Activated CD4-positive, alpha-beta T cell treated with anti-CD3 and anti-CD28 coated beads, Interleukin-10, Interleukin-2, amounts not matched to agents 100 ng/mL and 50 ng/mL, durations not matched to agents 16 hours and 8 hours (primary cell): Measurements from ENCODE around the gene ZNF2.
A peak's percentile ranks its signal among the peaks of the same experiment; 100 is the strongest.

Experiments used
- DNase-seq: peaks from one replicate; pipeline ENCODE4 v3.0.0-alpha.2; 2020

The ZNF2 gene

DNA sequence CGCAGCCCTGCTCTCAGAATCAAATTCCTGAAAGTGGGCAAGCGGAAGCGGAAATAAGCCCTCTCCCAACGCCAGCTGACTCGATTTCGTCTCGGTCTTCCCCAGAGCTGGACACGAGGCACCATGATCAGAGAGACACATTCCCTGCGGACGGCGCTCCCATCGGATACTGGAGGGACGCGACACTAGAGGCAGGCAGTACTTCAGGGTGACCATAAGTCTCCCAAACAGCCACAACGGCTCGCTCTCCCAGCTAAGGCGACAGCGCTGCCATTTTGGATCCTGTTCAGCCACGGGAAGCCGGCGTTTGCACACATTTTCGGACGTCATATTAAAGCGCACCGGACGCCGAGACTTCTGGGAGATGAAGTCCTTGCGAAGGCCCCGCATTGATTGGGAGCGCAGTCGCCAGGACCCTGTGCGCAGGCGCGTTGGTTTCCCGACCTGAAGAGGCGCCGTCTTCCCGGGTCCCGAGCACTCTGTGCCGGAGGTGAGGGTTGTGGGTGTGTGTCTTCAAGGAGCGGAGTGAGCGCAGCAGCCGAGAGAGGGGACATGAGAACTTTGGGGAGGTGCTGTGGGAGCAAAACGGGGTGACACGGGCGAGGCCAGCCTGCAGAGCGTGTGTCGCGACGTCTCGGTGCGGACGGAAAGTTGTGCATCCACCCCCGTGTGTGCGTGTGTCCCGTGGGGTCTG, at the start of gene ZNF2:
ZNF2 (plus strand) TSS at position 439 of the 694 bp plus-strand sequence. CDS start 10,418 bp downstream, outside the sequence.
- DNase-seq: peak; percentile 98

DNA sequence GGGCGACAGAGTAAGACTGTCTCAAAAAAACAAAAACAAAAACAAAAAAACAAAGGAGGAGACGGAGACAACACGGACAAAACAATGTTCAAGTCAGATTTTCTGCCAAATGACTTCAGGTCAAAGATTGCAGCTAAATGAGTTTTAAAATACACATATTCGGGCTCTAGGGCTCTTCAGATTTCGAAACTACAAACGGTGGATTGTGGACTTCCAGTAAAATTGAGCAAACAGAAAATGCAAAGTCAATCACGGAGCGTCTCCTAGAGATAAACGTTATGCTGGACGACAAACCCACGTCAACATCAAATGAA, 44.6 kb upstream of the ZNF2 start:
- no peak for DNase-seq

DNA sequence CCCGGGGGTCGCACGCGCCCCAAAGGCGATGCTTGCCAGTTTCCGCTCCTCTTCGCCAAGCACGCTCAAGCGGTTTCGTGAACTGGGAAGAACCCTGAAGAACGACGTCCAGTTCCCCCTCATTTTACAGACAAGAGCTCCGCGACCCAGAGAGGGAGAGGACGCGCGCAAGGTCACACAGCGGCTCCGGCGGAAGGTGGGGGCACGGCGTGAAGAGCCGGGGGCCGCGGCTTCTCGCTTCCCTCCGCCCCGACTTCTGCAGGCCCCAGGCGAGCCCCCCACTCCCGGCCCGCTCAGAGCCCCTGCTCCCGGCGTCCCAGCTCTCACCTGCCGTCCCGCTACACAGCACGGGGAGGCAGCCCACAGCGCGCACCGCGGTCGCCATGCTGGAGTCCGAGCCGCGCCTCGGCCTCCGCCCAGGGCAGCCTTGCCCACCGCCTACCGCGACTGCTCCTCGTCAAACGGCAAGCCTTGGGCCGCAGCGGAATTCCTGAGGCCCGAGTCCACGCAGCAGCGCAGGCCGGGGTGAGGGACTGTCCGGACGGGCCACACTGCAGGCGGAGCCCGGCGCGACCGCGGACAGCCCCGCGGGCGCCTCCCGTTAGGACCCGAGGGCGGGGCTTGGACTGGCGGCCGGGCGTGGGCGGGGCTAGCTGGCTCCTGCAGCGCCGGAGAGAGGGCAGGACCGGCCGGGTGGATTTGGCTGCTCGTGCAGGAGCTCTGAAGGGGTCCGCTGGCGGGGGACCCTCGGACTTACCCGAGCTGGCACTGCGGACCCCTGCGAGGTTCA, 44.0 kb upstream of the ZNF2 start, which contains the start of gene MRPS5:
MRPS5 (minus strand) TSS at position 402 of the 790 bp plus-strand sequence; CDS start at position 385, 17 bp downstream.
- peak; percentile 89 for DNase-seq

DNA sequence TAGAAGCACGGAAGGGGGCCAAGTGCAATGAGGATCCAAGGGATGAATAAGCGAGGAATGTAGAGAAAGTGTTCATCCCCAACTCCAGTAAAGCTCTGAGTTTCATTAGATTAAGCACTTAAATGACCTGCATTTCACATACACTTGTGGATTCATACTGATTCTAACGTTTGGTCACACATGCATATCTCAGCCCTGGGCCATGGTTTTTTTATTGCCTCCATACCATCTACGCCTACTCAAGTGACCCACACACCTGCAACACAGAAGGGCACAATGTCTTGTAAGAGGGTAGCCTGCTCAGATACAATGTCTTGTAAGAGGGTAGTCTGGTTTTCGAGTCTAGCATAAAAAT, 43.4 kb upstream of the ZNF2 start:
- DNase-seq: no peak

DNA sequence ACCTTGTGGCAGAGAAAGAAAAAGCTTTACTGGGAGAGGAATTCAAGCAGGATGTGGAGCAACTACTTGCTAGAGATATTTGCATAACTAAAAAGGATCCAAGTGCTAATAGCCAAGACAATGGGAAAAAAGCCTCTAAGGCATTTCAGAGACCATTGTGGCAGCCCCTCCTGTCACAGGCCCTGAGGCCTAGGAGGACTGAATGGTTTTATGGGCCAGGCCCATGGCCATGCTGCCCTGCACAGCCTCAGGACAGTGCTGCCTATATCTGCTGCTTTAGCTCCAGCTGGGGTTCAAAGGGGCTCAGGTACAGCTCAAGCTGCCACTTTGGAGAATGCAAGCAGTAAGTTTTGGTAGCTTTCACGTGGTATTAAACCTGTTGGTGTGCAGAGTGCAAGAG, 26.9 kb upstream of the ZNF2 start:
- DNase-seq: no peak

DNA sequence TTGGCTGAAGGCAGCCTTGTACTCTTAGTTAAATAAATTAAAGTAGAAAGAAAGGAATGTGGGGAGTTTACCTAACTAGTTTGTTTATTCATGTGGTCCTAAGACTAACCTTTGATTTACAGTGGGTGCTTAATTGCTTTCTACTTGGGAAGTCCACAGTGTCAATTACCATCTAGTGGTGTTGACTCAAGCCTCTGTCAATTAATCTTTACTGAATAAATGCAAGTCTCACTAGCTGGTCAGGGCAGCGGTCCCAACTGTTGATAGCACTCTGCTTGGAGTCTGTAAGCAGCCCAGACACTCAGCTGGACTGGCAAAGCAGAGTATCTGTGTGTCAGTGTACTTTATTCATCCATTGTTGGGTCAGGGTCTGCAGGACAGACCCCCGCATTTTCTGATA, 21.8 kb upstream of the ZNF2 start:
- DNase-seq: no peak

DNA sequence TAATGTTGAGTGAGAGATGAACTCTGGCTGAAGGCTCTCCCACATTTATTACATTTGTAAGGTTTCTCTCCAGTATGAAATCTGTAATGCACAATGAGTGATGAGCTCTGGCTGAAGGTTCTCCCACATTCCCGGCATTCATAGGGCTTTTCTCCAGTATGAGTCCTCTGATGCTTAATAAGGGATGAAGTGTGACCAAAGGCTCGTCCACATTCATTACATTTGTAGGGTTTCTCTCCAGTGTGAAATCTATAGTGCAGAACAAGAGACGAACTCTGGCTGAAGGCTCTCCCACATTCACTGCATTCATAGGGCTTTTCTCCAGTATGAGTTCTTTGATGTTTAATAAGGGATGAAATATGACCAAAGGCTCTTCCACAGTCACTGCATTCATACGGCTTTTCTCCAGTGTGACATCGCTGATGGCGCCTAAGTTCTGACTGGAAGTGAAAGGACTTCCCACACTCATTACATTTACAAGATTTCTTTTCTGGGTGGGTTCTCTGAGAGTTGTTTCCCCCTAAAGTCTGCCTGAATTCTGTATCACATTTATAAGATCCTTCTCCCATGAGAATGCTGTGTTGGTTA, 16.1 kb upstream of the ZNF2 start:
- no peak for DNase-seq

DNA sequence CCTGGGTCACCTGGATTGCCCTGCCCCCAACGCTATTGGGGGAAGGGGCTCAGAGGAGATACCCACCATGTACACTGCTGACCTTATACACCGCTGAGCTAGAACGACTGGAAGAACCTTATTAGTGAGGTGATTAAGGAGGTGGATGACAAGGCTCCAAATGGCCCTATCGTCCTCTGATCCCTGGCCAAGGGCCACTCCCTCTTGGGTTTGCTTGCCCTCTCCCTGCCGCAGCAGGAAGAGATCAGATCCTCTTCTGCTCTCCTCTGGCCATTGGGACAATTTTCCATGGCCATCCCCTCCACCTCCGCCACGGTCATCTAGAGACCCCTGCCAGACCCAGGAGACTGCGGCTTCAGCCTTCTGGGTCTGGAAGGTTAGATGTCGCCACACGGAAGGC, 7.2 kb upstream of the ZNF2 start:
- no peak for DNase-seq

DNA sequence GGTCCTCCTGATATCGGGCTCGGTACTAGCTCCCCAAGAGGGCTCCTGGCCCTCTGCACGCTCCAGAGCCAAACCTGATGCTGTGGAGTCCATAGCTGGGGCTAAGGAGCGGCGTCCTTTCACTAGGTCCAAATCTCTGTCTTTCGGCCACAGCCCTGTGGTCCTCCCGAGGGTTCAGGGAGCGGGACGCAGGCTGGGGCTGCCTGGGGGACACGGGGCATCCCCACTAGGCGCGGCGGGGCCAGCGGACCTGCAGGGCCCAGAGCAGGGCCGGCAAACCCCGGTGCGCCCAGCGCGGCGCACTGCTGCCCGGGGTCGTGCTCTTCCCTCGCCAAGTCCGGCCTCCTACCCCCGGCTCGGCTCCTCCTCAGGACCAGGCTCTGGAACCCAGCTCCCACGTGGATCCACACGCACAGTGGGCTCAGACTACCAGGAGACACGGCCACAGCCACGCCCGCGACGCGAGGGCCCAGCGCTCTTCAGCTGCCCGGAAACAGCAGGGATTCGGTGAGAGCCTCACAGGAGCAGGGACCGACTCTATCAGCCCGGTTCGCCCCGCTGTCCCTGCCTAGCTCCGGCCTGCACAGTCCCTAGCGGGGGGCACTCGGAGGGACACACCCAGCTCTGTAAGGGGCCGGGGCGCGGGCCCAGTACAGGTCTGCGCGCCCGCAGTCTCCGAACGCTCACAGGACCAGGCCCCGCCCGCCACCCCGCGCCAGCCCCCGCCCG, 6.6 kb upstream of the ZNF2 start:
- DNase-seq: peak; percentile 23

DNA sequence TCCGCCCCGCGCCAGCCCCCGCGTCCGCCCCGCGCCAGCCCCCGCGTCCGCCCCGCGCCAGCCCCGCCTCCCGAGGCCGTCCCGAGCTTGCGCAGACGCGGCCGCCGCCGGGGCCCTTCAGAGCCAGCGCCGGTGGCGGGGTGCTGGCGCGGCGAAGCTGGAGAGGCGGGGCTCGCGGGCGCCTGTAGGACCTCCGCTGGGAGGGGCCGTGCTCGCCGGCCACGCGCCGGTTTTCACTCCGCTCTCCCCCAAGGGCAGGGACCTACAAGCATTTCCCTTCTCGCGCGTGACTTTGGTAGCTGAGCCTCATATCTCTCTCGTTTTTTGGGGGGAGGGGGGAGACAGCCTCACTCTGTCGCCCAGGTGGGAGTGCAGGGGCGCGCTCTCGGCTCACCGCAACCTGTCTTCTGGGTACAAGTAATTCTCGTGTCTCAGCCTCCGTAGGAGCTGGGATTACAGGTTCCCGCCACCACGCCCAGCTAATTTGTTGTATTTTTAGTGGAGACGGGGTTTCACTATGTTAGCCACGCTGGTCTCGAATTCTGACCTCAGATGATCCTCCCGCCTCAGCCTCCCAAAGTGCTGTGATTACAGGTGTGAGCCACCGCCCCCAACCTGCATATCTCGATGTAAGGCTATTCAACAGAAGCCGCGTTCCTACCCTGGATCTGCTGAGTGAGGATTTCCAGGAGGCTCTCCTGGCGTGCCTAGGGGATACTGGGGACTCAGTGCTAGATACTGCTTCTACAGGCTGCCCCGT, 5.7 kb upstream of the ZNF2 start, which contains the start of gene ZNF514:
ZNF514 (minus strand) TSS at position 159 of the 760 bp plus-strand sequence. CDS start 6,595 bp downstream, outside the sequence.
- DNase-seq: peak; percentile 79

DNA sequence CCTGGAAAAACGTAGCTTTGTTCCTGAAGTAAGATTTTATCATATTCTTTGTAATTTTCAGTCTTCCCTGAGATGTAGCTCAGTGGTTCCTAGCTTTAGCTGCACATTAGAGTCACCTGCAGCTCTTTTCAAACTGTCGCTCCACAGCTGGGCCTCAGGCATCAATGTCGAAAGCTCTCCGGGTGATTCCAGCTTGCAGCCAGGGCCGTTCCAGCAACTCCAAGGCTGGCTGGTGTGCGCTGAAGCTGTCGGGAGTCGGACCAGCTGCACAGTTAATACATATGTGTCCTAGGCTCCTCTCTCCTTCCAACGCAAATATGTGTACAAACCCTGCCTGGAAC, 609 bp upstream of the ZNF2 start:
- DNase-seq: no peak

DNA sequence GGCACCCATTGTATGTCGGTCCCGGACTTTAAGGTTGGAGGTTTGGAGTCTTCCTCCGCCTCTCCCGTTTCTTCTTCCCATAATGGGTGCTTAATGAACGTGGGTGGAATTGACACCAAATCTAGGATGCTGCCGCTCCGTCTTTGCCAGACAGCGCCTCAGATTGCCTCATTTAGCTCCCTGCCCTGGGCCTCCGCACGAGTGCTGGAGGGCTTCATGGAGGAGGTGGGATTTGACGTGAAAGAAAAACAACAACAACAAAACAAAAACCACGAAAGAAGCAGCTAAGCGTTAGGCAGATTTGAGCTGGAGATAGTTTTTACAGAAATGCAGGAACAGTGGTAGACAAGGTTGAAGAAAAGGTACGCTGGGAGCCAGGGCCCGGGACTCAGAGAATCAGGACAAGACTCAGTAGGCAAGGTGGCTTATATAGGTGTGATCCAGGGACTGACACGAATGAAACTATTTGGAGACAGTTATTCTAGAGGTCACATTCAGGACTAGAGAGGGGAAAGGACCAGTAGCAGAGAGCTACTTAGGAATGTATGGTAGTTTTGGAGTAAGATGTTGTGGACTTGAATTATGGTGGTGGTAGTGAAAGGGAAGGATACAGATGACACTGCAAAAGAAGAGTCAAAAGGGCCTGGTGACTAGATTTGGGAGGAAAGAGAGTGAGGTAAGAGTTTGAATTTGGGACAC, 605 bp downstream of the ZNF2 start:
- no peak for DNase-seq

DNA sequence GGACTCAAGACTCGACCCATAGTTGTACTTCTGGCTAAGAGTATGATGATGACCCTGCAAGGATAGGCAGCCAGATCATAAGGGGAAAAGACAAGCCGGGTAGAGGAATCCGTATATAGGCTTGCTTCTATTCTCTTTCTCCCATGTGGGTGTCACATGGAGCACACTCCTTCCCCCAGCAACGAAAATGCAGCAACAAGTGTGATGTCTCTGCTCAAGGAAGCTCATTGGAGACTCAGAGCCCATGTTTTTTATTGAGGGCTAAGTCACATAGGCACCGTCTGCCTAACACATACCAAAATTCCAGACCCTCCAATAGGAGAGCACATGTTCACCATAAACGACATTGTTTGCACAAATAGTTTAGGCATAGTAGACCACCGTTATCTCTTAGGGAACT, 6.3 kb downstream of the ZNF2 start:
- no peak for DNase-seq

DNA sequence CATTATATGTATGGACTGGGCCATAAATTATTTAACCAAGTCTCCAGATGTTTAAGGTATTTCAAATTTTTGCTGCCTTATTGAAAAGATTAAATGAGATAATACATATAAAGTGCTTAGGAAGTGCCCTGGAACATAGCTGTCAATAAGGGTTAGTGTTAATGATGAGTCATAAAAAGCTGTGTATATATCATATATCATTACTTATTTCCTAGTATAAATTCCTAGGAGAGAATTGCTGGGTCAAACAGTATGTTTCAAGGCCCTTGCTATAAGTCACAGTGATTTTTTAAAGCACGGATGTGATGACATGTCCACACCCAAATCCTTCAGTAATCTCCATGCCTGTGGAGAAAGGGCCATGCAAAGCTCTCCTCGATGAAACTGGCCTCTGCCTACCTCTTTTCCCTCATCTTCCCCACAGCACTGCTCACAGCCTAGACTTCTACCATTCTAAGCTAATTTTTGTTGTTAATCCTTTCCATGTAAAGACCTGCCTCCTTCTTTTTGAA, 8.5 kb downstream of the ZNF2 start:
- DNase-seq: no peak

DNA sequence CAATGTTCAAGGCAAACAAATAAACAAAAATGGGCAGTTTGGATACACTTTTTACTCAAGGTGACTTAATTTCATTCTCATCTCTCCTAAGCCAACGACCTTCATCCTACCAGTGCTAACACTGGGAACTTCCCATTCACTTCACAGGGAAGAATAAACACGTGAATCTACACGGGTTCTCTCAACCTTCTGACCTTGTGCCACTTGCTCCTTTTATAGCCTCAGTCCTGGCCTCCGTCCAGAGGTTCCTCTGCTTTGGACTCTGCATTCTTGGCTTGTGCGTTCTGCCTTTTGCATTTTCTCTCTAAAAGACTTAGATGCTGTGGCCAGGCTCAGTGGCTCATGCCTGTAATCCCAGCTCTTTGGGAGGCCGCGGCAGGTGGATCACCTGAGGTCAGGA, 13.8 kb downstream of the ZNF2 start:
- DNase-seq: no peak

DNA sequence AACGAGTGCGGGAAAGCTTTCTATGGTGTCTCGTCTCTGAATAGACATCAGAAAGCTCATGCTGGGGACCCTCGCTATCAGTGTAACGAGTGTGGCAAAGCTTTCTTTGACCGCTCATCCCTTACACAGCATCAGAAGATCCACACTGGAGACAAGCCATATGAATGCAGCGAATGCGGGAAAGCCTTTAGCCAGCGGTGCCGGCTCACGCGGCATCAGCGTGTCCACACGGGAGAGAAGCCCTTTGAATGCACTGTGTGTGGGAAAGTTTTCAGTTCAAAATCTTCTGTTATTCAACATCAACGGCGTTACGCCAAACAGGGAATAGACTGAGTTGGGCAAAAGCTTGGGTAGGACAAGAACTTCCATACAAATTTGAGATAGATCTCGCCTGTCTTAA, 16.2 kb downstream of the ZNF2 start:
- DNase-seq: no peak

DNA sequence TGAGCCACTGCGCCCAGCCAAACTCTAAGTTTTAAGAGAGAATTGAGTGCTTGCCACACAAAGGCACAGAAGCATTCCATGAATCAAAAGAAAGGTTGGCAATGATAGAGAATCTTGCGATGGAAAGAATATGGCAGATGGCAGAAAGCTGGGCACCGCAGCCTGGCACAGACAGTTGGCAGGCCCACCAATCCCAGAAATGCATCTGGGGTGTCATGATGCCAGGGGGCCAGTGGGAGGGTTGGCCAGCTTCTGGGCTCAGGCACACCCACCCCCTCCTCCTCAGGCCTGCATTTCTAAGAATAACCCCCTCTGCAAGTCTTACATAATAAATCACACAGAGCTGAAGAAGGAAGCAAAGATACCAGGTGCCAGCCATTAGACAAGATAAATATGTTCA, 19.6 kb downstream of the ZNF2 start:
- no peak for DNase-seq

DNA sequence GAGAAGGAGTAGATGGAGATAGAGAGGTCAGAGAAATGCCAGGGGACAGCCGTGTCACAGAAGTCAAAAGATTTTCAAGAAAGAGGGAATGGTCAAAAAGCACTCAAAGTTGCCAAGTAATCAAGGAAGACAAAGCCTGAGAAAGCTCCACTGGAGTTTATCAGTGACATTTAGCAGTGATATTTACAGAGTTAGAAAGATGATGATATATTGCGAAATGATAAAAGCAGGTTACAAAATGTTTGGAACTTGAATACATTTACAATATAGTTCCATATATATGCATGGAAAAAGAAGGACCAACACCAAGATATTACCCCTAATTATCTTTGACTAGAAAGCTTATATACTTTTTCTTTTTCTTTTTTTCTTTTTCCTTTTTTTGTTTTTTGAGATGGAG, 20.4 kb downstream of the ZNF2 start:
- no peak for DNase-seq

DNA sequence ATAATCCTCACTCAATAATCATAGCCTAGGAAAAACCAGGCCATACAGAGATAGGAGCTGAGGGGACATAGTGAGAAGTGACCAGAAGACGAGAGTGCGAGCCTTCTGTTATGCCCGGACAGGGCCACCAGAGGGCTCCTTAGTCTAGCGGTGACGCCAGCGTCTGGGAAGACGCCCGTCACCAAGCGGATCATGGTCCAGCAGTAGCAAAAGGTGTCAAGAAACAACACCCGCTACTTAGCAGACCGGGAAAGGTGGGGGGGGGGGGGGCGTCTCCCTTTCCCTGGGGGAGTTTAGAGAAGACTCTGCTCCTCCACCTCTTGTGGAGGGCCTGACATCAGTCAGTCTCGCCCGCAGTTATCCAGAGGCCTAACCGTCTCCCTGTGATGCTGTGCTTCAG, 27.3 kb downstream of the ZNF2 start:
- peak; percentile 33 for DNase-seq

DNA sequence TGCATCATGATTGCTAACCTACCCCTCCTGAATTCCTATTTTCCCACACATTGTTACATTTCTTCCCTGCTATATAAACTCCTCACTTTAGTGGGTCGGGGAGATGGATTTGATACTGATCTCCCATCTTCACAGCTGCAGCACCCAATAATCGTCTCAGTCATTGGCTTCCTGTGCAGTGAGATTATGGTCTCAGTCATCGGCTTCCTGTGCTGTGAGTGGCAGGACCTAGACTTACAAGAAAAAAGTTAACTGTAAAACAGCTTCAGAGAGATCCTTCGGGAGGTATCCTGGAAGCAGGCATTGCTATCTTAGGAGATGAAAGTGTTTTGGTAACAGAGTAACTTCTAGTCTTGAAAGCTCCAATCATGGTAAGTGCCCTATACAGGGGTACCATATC, 38.3 kb downstream of the ZNF2 start:
- no peak for DNase-seq

DNA sequence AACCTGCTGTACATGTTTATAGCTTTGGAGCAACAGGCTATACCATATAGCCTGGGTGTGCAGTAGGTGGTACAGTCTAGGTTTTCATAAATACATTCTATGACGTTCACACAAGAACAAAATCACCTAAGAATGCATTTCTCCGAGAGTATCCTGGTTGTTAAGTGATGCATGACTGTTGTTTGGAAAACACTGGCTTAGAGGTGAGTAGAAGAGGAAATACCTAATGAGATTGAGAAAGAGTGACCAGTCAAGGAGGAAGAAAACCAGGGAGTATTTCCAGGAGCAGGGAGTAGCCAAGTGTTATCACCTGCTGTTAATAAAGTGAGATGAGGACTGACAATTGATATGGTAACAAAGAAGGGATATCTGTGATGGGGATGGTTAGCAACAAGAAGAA, 38.8 kb downstream of the ZNF2 start:
- DNase-seq: no peak

DNA sequence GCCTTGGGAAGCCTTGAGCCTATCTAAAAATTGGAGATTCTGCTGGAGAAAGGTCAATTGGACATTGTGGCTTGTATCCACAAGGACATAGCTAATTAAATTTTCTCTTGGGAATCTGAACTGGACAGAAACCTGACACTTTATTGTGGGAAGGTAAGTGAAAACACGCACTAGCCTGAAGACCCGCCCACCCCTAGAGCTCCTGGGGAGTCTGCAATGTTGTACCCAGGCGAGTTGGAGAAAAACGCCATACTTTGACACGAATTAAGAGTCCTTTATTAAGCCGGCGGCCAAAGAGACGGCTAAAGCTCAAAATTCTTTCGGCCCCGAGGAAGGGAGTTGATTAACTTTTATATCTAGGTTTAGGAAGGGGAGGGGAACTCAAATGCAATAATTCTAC, 40.5 kb downstream of the ZNF2 start:
- no peak for DNase-seq
